MM.1S (cell line): Measurements from ENCODE around the gene TCP11.

Experiments used
- CTCF ChIP-seq: fragments of 300-600 bp; sonication (generic); IDR thresholded peaks from 2 replicates; pipeline ENCODE4 v1.5.1; 2016; ENCODE audit warnings: antibody characterized with exemption, low read length, mixed read lengths
- EZH2 ChIP-seq: fragments of 300-600 bp; sonication (generic); optimal IDR thresholded peaks from 2 replicates; pipeline ENCODE3; 2017; ENCODE audit warnings: low read depth, mild to moderate bottlenecking, antibody characterized with exemption, low read length, mixed read lengths
- EZH2phosphoT487 ChIP-seq: fragments of 300-600 bp; sonication (generic); IDR thresholded peaks from 2 replicates; pipeline ENCODE4 v1.6.1; 2018; ENCODE audit warnings: antibody characterized with exemption, low read length

GRCh38 chr6:35152067-35152707 lies 11.0 kb upstream of the TCP11 start:
- no peak for TF ChIP-seq CTCF
- TF ChIP-seq EZH2phosphoT487: no peak
- TF ChIP-seq EZH2: no peak
